Neural progenitor cell (in vitro differentiated cells): Measurements from ENCODE around the gene CEP290. TPM values are rescaled to one million over a fixed set of nuclear protein-coding genes. Genes with fewer than 3 reads are reported as not detected.

ENCODE experiments used
- DNase-seq: peaks from one replicate; pipeline ENCODE4 v3.0.0-alpha.2; 2016; ENCODE audit warnings: low spot score
- H2AFZ ChIP-seq: fragments of 200-600 bp; sonication (generic); replicated peaks from 2 replicates; pipeline ENCODE4 v1.6.1; 2016; ENCODE audit warnings: antibody characterized with exemption
- H3F3A ChIP-seq: fragments of 200-600 bp; sonication (generic); 2 replicates; pipeline ENCODE4 v1.6.1; 2016; ENCODE audit warnings: antibody characterized with exemption, low read depth
- H3K27ac ChIP-seq: fragments of 200-600 bp; sonication (generic); 2 replicates; pipeline ENCODE4 v1.5.1; 2016; ENCODE audit warnings: mild to moderate bottlenecking
- H3K27me3 ChIP-seq: fragments of 200-600 bp; sonication (generic); 2 replicates; pipeline ENCODE4 v1.6.1; 2016; ENCODE audit warnings: mild to moderate bottlenecking, moderate library complexity
- H3K36me3 ChIP-seq: fragments of 200-600 bp; sonication (generic); 2 replicates; pipeline ENCODE4 v1.5.1; 2016
- H3K4me1 ChIP-seq: fragments of 200-600 bp; sonication (generic); 2 replicates; pipeline ENCODE4 v1.6.1; 2016; ENCODE audit warnings: mixed run types
- H3K4me2 ChIP-seq: fragments of 200-600 bp; sonication (generic); 2 replicates; pipeline ENCODE4 v1.6.1; 2016
- H3K4me3 ChIP-seq: fragments of 200-600 bp; sonication (generic); 2 replicates; pipeline ENCODE4 v1.5.1; 2016
- H3K79me2 ChIP-seq: fragments of 200-600 bp; sonication (generic); 2 replicates; pipeline ENCODE4 v1.6.1; 2016; ENCODE audit warnings: low read depth
- H3K9ac ChIP-seq: fragments of 200-600 bp; sonication (generic); 2 replicates; pipeline ENCODE4 v1.6.1; 2016
- H3K9me3 ChIP-seq: fragments of 200-600 bp; sonication (generic); 2 replicates; pipeline ENCODE4 v1.5.1; 2016; ENCODE audit warnings: low read depth
- H4K20me1 ChIP-seq: fragments of 200-600 bp; sonication (generic); 2 replicates; pipeline ENCODE4 v1.6.1; 2016; ENCODE audit warnings: low read depth
- H3K27ac Mint-ChIP-seq: 3 replicates; pipeline ENCODE4 v1.8.0; 2021; ENCODE audit warnings: mixed read lengths
- H3K27me3 Mint-ChIP-seq: 2 replicates; pipeline ENCODE4 v1.8.0; 2022; ENCODE audit warnings: low read depth, mild to moderate bottlenecking, inconsistent platforms, moderate library complexity, mixed read lengths; ENCODE audit not compliant: insufficient read depth
- H3K36me3 Mint-ChIP-seq: 3 replicates; pipeline ENCODE4 v1.8.0; 2021; ENCODE audit warnings: mixed read lengths
- H3K4me1 Mint-ChIP-seq: 3 replicates; pipeline ENCODE4 v1.8.0; 2021; ENCODE audit warnings: mixed read lengths
- H3K4me3 Mint-ChIP-seq: 3 replicates; pipeline ENCODE4 v1.8.0; 2021; ENCODE audit warnings: mild to moderate bottlenecking, moderate library complexity, mixed read lengths
- H3K9me3 Mint-ChIP-seq: 3 replicates; pipeline ENCODE4 v1.8.0; 2020; ENCODE audit warnings: mixed read lengths
- EZH2 ChIP-seq: fragments of 200-600 bp; sonication (generic); IDR thresholded peaks from 2 replicates; pipeline ENCODE4 v1.6.1; 2017; ENCODE audit warnings: antibody characterized with exemption, mild to moderate bottlenecking, moderate library complexity
- EZH2phosphoT487 ChIP-seq: fragments of 200-600 bp; sonication (generic); IDR thresholded peaks from 2 replicates; pipeline ENCODE4 v1.6.1; 2017; ENCODE audit warnings: antibody characterized with exemption
- total RNA-seq: library from RNA; depleted of rRNA; stranded (reverse); fragments of >200 nt; gene quantifications from 2 replicates; pipeline ENCODE4 v1.2.3, GENCODE V29; 2015; ENCODE audit warnings: low replicate concordance
- TF ChIP-seq, protein P1 (sequence below): fragments of 200-600 bp; sonication (generic); IDR thresholded peaks from 2 replicates; pipeline ENCODE4 v1.5.1; 2017; ENCODE audit warnings: antibody characterized with exemption, mild to moderate bottlenecking

CEP290 gene
- total RNA-seq, 1 donor from 2014 or later = 32.1 TPM

DNA sequence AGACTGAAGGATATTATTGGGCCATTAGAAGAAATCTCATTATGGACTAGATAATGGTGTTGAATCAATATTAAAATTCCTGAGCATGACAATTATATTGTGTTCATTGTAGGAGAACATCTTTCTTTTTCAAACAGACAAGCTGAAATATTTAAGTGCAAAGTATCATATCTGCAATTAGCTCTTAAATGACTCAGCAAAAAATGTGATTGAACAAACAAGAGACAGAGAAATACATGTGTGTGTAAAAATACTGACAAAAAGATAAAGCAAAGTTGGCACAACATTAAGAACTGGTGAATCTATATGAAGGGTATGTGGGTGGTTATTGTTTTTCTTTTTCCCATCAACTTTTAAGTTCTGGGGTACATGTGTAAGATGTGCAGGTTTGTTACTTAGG lies 9.5 kb downstream of the CEP290 start:
- Histone ChIP-seq H3K4me3 (no peak overlapping the region), H3K4me1 (no peaks in the 10 kb centered on the region), H3K27ac (no peak overlapping the region), H3K4me2 (no peak overlapping the region), H4K20me1 (no peaks in the 10 kb centered on the region), H3K9ac (no peak overlapping the region), H2AFZ (no peak overlapping the region), H3K27me3 (no peaks in the 10 kb centered on the region), H3K36me3 (no peaks in the 10 kb centered on the region), H3K9me3 (no peaks in the 10 kb centered on the region), H3K79me2 (no peaks in the 10 kb centered on the region), H3F3A (no peaks in the 10 kb centered on the region)
- Mint-ChIP-seq H3K27me3 (no peaks in the 10 kb centered on the region), H3K4me1 (no peaks in the 10 kb centered on the region), H3K27ac (no peak overlapping the region), H3K36me3 (peaks cover 10% of the 10 kb centered on the region), H3K9me3 (no peaks in the 10 kb centered on the region), H3K4me3 (no peak overlapping the region)
- no peak for DNase-seq
- TF ChIP-seq EZH2 = no peak
- no peak for TF ChIP-seq EZH2phosphoT487
- TF ChIP-seq, protein P1, sequence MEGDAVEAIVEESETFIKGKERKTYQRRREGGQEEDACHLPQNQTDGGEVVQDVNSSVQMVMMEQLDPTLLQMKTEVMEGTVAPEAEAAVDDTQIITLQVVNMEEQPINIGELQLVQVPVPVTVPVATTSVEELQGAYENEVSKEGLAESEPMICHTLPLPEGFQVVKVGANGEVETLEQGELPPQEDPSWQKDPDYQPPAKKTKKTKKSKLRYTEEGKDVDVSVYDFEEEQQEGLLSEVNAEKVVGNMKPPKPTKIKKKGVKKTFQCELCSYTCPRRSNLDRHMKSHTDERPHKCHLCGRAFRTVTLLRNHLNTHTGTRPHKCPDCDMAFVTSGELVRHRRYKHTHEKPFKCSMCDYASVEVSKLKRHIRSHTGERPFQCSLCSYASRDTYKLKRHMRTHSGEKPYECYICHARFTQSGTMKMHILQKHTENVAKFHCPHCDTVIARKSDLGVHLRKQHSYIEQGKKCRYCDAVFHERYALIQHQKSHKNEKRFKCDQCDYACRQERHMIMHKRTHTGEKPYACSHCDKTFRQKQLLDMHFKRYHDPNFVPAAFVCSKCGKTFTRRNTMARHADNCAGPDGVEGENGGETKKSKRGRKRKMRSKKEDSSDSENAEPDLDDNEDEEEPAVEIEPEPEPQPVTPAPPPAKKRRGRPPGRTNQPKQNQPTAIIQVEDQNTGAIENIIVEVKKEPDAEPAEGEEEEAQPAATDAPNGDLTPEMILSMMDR = no peak

DNA sequence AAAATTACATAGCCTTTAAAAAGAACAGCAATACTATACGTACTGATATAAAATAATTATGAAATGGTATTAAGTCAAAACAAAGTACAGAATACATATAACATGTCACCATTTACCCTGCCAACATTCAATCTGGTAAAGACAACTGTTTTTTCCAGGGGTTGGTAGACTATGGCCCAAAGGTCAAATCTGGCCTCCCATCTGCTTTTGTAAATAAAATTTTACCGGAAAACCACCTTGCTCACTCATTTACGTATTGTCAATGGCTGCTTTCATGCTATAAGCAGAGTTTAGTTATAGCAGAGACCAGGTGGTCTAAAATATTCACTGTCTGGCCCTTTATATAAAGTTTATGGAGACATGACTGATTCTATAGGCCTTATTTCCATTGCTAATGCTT lies 14.0 kb downstream of the CEP290 start:
- no peaks in the 10 kb centered on the region for H3K79me2 ChIP-seq
- H3K9me3 ChIP-seq = no peaks in the 10 kb centered on the region
- no peaks in the 10 kb centered on the region for H3K27me3 ChIP-seq
- H3K4me2 ChIP-seq = no peak overlapping the region
- no peak overlapping the region for H3K9ac ChIP-seq
- Mint-ChIP-seq H3K9me3 (no peaks in the 10 kb centered on the region), H3K27ac (no peak overlapping the region), H3K4me1 (no peaks in the 10 kb centered on the region), H3K36me3 (peaks cover 1% of the 10 kb centered on the region), H3K27me3 (no peaks in the 10 kb centered on the region), H3K4me3 (no peak overlapping the region)
- H3K4me1 ChIP-seq = no peaks in the 10 kb centered on the region
- H4K20me1 ChIP-seq = no peaks in the 10 kb centered on the region
- DNase-seq = no peak
- TF ChIP-seq EZH2 (no peak), EZH2phosphoT487 (no peak)
- TF ChIP-seq, protein P1 = no peak
- no peaks in the 10 kb centered on the region for H3F3A ChIP-seq
- H3K36me3 ChIP-seq = peaks cover 4% of the 10 kb centered on the region
- no peak overlapping the region for H3K4me3 ChIP-seq
- H2AFZ ChIP-seq = no peak overlapping the region
- H3K27ac ChIP-seq = no peak overlapping the region

DNA sequence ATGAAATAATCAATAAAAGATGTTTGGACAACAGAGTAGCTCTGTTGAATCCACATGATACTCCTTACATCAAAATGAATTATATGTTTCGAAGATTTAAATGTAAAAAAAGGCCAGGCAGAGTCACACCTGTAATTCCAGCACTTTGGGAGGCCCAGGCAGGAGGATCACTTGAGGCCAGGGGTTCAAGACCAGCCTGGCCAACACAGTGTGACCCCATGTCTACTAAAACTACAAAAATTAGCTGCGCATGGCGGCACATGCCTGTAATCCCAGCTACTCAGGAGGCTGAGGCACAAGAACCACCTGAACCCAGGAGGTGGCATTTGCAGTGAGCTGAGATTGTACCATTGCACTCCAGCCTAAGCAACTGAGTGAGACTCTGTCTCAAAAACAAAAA lies 14.8 kb downstream of the CEP290 start:
- H3K27me3 Mint-ChIP-seq = no peaks in the 10 kb centered on the region
- Histone ChIP-seq H3F3A (no peaks in the 10 kb centered on the region), H3K27me3 (no peaks in the 10 kb centered on the region), H4K20me1 (no peaks in the 10 kb centered on the region), H3K4me1 (no peaks in the 10 kb centered on the region), H3K4me2 (no peak overlapping the region), H3K9ac (no peak overlapping the region), H3K9me3 (no peaks in the 10 kb centered on the region), H2AFZ (no peak overlapping the region), H3K27ac (no peak overlapping the region), H3K4me3 (no peak overlapping the region), H3K36me3 (peaks cover 4% of the 10 kb centered on the region), H3K79me2 (no peaks in the 10 kb centered on the region)
- H3K4me3 Mint-ChIP-seq = no peak overlapping the region
- TF ChIP-seq EZH2phosphoT487 (no peak), EZH2 (no peak)
- TF ChIP-seq, protein P1 = no peak
- no peaks in the 10 kb centered on the region for H3K4me1 Mint-ChIP-seq
- no peak for DNase-seq
- no peaks in the 10 kb centered on the region for H3K9me3 Mint-ChIP-seq
- peaks cover 1% of the 10 kb centered on the region for H3K36me3 Mint-ChIP-seq
- H3K27ac Mint-ChIP-seq = no peak overlapping the region

DNA sequence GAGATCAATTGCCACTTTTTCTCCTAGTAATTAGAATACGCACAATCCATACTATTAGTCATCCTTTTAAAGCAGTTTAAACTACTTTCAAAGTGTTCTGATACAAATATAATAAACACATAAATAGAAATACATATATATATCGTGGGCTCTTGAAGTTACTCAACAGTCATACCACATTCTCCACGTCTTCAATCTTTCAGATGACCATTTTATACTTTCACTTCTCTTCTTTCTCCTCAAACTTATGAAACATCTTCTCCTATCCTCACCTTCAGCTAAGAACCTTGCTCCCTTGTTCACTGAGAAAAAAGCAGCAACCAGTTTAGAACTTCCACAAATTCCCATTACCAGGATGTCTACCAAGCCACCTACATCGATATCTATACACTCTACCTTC lies 19.2 kb downstream of the CEP290 start:
- Histone ChIP-seq H3K9ac (no peak overlapping the region), H3K27ac (no peak overlapping the region), H3K4me1 (no peaks in the 10 kb centered on the region), H3K36me3 (peaks cover 8% of the 10 kb centered on the region), H3F3A (no peaks in the 10 kb centered on the region), H4K20me1 (no peaks in the 10 kb centered on the region), H3K9me3 (no peaks in the 10 kb centered on the region), H3K27me3 (no peaks in the 10 kb centered on the region), H2AFZ (no peak overlapping the region), H3K79me2 (no peaks in the 10 kb centered on the region), H3K4me2 (no peak overlapping the region), H3K4me3 (no peak overlapping the region)
- H3K27ac Mint-ChIP-seq = no peak overlapping the region
- no peaks in the 10 kb centered on the region for H3K4me1 Mint-ChIP-seq
- H3K36me3 Mint-ChIP-seq = peaks cover 6% of the 10 kb centered on the region
- H3K4me3 Mint-ChIP-seq = no peak overlapping the region
- DNase-seq = no peak
- H3K27me3 Mint-ChIP-seq = no peaks in the 10 kb centered on the region
- no peaks in the 10 kb centered on the region for H3K9me3 Mint-ChIP-seq
- no peak for TF ChIP-seq EZH2phosphoT487
- TF ChIP-seq EZH2 = no peak
- TF ChIP-seq, protein P1 = no peak
